Gastroesophageal sphincter (tissue), 4 donors: ENCODE results near the gene VGLL1. TPM values are rescaled to one million over a fixed set of nuclear protein-coding genes. Genes with fewer than 3 reads are reported as not detected.
A peak's percentile ranks its signal among the peaks of the same experiment; 100 is the strongest.

Source experiments
- ATAC-seq: fragments of 150-250 bp; one replicate; pipeline ENCODE4 v1.9.1; 2016; ENCODE audit warnings: mild to moderate bottlenecking, moderate library complexity
- H3K27ac ChIP-seq, 4 donors: fragments of 200-600 bp; sonication (generic) in 3 of 4; 1 replicate in 3 of 4; 2 replicates in 1 of 4; pipeline ENCODE4 v1.5.1; 2016 to 2019
- H3K27me3 ChIP-seq: fragments of 200-600 bp; sonication (generic); one replicate; pipeline ENCODE4 v1.5.1; 2019
- H3K36me3 ChIP-seq, 2 donors: fragments of 200-600 bp; sonication (generic); one replicate each; pipeline ENCODE4 v1.5.1; 2019; ENCODE audit warnings: control low read depth in 1 of 2
- H3K4me1 ChIP-seq, 3 donors: fragments of 200-600 bp; sonication (generic); 1 replicate in 2 of 3; 2 replicates in 1 of 3; pipeline ENCODE4 v1.5.1; 2016 to 2019; ENCODE audit warnings: control low read depth in 2 of 3
- H3K4me3 ChIP-seq, 2 donors: fragments of 200-600 bp; sonication (generic); one replicate each; pipeline ENCODE4 v1.5.1; 2019; ENCODE audit warnings: mild to moderate bottlenecking in 1 of 2, moderate library complexity in 1 of 2
- H3K9me3 ChIP-seq, 3 donors: fragments of 200-600 bp; sonication (generic); one replicate each; pipeline ENCODE4 v1.5.1; 2017 to 2019; ENCODE audit warnings: control low read depth in 2 of 3
- EP300 ChIP-seq: sonication (generic); formaldehyde crosslinking; IDR thresholded peaks from one replicate; pipeline ENCODE4 v1.6.1; 2017; ENCODE audit warnings: antibody characterized with exemption, mild to moderate bottlenecking
- POLR2A ChIP-seq, 2 donors: fragments of 450-650 bp; IDR thresholded peaks; one replicate each; pipeline ENCODE4 v1.6.1; 2017; ENCODE audit warnings: antibody characterized with exemption in 2 of 2, mild to moderate bottlenecking in 2 of 2, moderate library complexity in 1 of 2
- POLR2AphosphoS5 ChIP-seq: sonication (generic); formaldehyde crosslinking; IDR thresholded peaks from one replicate; pipeline ENCODE4 v1.6.1; 2017; ENCODE audit warnings: antibody characterized with exemption
- WGBS, 2 donors: methylation state at CpG; one replicate each; pipeline ENCODE4 v1.1.5; 2018; ENCODE audit warnings: low coverage in 1 of 2; 5-methylcytosine and 5-hydroxymethylcytosine counted together
- total RNA-seq, 4 donors: library from RNA; depleted of rRNA; stranded (reverse); fragments of >200 nt; gene quantifications; one replicate each; pipeline ENCODE4 v1.1.0, GENCODE V29; 2016
- TF ChIP-seq, protein P1 (sequence below), 4 experiments: fragments of 200-600 bp in 2 of 4; fragments of 450-650 bp in 2 of 4; sonication (generic) in 1 of 4; IDR thresholded peaks; one replicate each; pipeline ENCODE4 v1.5.1; 2017 to 2019; ENCODE audit warnings: antibody characterized with exemption in 4 of 4, mild to moderate bottlenecking in 2 of 4, moderate library complexity in 2 of 4

VGLL1 gene
- total RNA-seq, 4 donors from 2014 or later = 0.87 TPM; not detected in 3

GRCh38 chrX:136549226-136549625 lies 17.2 kb downstream of the VGLL1 start:
- no peak overlapping the region for H3K4me3 ChIP-seq
- H3K36me3 ChIP-seq = no peaks in the 10 kb centered on the region
- WGBS, 2 donors = 38% methylated on average over 2 of the region's 5 CpGs; no CpG with 5 or more reads in 1 of the 2 donors
- H3K27me3 ChIP-seq = no peaks in the 10 kb centered on the region
- TF ChIP-seq, protein P1, sequence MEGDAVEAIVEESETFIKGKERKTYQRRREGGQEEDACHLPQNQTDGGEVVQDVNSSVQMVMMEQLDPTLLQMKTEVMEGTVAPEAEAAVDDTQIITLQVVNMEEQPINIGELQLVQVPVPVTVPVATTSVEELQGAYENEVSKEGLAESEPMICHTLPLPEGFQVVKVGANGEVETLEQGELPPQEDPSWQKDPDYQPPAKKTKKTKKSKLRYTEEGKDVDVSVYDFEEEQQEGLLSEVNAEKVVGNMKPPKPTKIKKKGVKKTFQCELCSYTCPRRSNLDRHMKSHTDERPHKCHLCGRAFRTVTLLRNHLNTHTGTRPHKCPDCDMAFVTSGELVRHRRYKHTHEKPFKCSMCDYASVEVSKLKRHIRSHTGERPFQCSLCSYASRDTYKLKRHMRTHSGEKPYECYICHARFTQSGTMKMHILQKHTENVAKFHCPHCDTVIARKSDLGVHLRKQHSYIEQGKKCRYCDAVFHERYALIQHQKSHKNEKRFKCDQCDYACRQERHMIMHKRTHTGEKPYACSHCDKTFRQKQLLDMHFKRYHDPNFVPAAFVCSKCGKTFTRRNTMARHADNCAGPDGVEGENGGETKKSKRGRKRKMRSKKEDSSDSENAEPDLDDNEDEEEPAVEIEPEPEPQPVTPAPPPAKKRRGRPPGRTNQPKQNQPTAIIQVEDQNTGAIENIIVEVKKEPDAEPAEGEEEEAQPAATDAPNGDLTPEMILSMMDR (IDR thresholded peaks at IDR 0.05) = no peak
- no peak for TF ChIP-seq POLR2AphosphoS5
- H3K9me3 ChIP-seq = no peaks in the 10 kb centered on the region
- H3K27ac ChIP-seq = no peak overlapping the region
- H3K4me1 ChIP-seq = no peaks in the 10 kb centered on the region
- ATAC-seq = no peak

- no peaks in the 10 kb centered on the region for H3K36me3 ChIP-seq
- TF ChIP-seq, protein P1 (IDR thresholded peaks at IDR 0.05) = no peak
- TF ChIP-seq POLR2AphosphoS5 (no peak), POLR2A (IDR thresholded peaks at IDR 0.05) (no peak), EP300 (no peak)
- WGBS, 2 donors = 57% methylated on average over 1 of the region's 1 CpG; no CpG with 5 or more reads in 1 of the 2 donors
- no peaks in the 10 kb centered on the region for H3K9me3 ChIP-seq
- H3K27ac ChIP-seq = no peak overlapping the region
- no peak for ATAC-seq
- no peak overlapping the region for H3K4me3 ChIP-seq
- H3K4me1 ChIP-seq = no peaks in the 10 kb centered on the region
- no peaks in the 10 kb centered on the region for H3K27me3 ChIP-seq
Measured at GRCh38 chrX:136551410-136551809, 19.4 kb downstream of the VGLL1 start.

- Histone ChIP-seq H3K9me3 (no peaks in the 10 kb centered on the region), H3K27me3 (no peaks in the 10 kb centered on the region), H3K4me1 (no peaks in the 10 kb centered on the region), H3K4me3 (no peak overlapping the region), H3K27ac (no peak overlapping the region), H3K36me3 (no peaks in the 10 kb centered on the region)
- 43 to 73% methylated on average over 1 to 2 of the region's 2 CpGs for WGBS, 2 donors
- TF ChIP-seq, protein P1 (IDR thresholded peaks at IDR 0.05) = no peak
- TF ChIP-seq EP300 (no peak), POLR2AphosphoS5 (no peak), POLR2A (IDR thresholded peaks at IDR 0.05) (no peak)
- peak; percentile 34 for ATAC-seq
Measured at GRCh38 chrX:136555694-136556093, 23.7 kb downstream of the VGLL1 start.

GRCh38 chrX:136572030-136572429 lies 40.0 kb downstream of the VGLL1 start:
- Histone ChIP-seq H3K27me3 (no peaks in the 10 kb centered on the region), H3K9me3 (no peaks in the 10 kb centered on the region), H3K36me3 (no peaks in the 10 kb centered on the region), H3K4me1 (no peaks in the 10 kb centered on the region), H3K4me3 (no peak overlapping the region), H3K27ac (no peak overlapping the region)
- ATAC-seq = no peak
- WGBS, 2 donors = 70 to 95% methylated on average over 2 of the region's 2 CpGs
- TF ChIP-seq POLR2A (IDR thresholded peaks at IDR 0.05) (no peak), EP300 (no peak), POLR2AphosphoS5 (no peak)
- TF ChIP-seq, protein P1 (IDR thresholded peaks at IDR 0.05) = no peak

GRCh38 chrX:136574548-136574947 lies 42.5 kb downstream of the VGLL1 start:
- Histone ChIP-seq H3K27ac (no peak overlapping the region), H3K4me3 (no peak overlapping the region), H3K27me3 (no peaks in the 10 kb centered on the region), H3K4me1 (peaks cover 0 to 4% (median 0%) of the 10 kb centered on the region in 3 donors), H3K9me3 (no peaks in the 10 kb centered on the region), H3K36me3 (no peaks in the 10 kb centered on the region)
- TF ChIP-seq, protein P1 (IDR thresholded peaks at IDR 0.05) = no peak
- TF ChIP-seq POLR2AphosphoS5 (no peak), EP300 (no peak), POLR2A (IDR thresholded peaks at IDR 0.05) (no peak)
- ATAC-seq = no peak
- 0% methylated on average over 1 of the region's 3 CpGs; no CpG with 5 or more reads in 1 of the 2 donors for WGBS, 2 donors
